Measurements from ENCODE around the gene KDM4B.

KDM4B gene

GRCh38 chr19:5040544-5041167 lies 71.7 kb downstream of the KDM4B start:
- TF ChIP-seq CTCF (IDR thresholded peaks at IDR 0.05; ENCODE audit: control insufficient read depth, insufficient read depth, low read depth, low read length, missing control alignments), result no peak
- DNase-seq (ENCODE audit: low read depth), result no peak
- no peak overlapping the region for H3K4me3 ChIP-seq (ENCODE audit: control insufficient read depth, low read depth, low read length)

- no peak for DNase-seq (ENCODE audit: low read depth)
- no peak for TF ChIP-seq CTCF (IDR thresholded peaks at IDR 0.05; ENCODE audit: control insufficient read depth, insufficient read depth, low read depth, low read length, missing control alignments)
- H3K4me3 ChIP-seq (ENCODE audit: control insufficient read depth, low read depth, low read length), result no peak overlapping the region
Measured at GRCh38 chr19:5041168-5041912, 72.4 kb downstream of the KDM4B start.

GRCh38 chr19:5041913-5042187 lies 72.9 kb downstream of the KDM4B start:
- no peak for TF ChIP-seq CTCF (IDR thresholded peaks at IDR 0.05; ENCODE audit: control insufficient read depth, insufficient read depth, low read depth, low read length, missing control alignments)
- no peak for DNase-seq (ENCODE audit: low read depth)
- H3K4me3 ChIP-seq (ENCODE audit: control insufficient read depth, low read depth, low read length), result no peak overlapping the region

- H3K4me3 ChIP-seq (ENCODE audit: control insufficient read depth, low read depth, low read length), result no peak overlapping the region
- no peak for DNase-seq (ENCODE audit: low read depth)
- no peak for TF ChIP-seq CTCF (IDR thresholded peaks at IDR 0.05; ENCODE audit: control insufficient read depth, insufficient read depth, low read depth, low read length, missing control alignments)
Measured at GRCh38 chr19:5042556-5042955, 73.6 kb downstream of the KDM4B start.

GRCh38 chr19:5045029-5045428 lies 76.1 kb downstream of the KDM4B start:
- H3K4me3 ChIP-seq (ENCODE audit: control insufficient read depth, low read depth, low read length), result no peak overlapping the region
- no peak for DNase-seq (ENCODE audit: low read depth)
- TF ChIP-seq CTCF (IDR thresholded peaks at IDR 0.05; ENCODE audit: control insufficient read depth, insufficient read depth, low read depth, low read length, missing control alignments), result no peak

GRCh38 chr19:5045956-5046338 lies 77.0 kb downstream of the KDM4B start:
- no peak overlapping the region for H3K4me3 ChIP-seq (ENCODE audit: control insufficient read depth, low read depth, low read length)
- no peak for TF ChIP-seq CTCF (IDR thresholded peaks at IDR 0.05; ENCODE audit: control insufficient read depth, insufficient read depth, low read depth, low read length, missing control alignments)
- no peak for DNase-seq (ENCODE audit: low read depth)
